ENCODE measurements around the gene SLC7A5.

The SLC7A5 gene

GRCh38 chr16:87782033-87782432 lies 87.3 kb downstream of the SLC7A5 start:
- no peaks in the 10 kb centered on the region for H3K27me3 ChIP-seq (replicated peaks; ENCODE audit: insufficient read depth, low read length)
- TF ChIP-seq, protein P1, sequence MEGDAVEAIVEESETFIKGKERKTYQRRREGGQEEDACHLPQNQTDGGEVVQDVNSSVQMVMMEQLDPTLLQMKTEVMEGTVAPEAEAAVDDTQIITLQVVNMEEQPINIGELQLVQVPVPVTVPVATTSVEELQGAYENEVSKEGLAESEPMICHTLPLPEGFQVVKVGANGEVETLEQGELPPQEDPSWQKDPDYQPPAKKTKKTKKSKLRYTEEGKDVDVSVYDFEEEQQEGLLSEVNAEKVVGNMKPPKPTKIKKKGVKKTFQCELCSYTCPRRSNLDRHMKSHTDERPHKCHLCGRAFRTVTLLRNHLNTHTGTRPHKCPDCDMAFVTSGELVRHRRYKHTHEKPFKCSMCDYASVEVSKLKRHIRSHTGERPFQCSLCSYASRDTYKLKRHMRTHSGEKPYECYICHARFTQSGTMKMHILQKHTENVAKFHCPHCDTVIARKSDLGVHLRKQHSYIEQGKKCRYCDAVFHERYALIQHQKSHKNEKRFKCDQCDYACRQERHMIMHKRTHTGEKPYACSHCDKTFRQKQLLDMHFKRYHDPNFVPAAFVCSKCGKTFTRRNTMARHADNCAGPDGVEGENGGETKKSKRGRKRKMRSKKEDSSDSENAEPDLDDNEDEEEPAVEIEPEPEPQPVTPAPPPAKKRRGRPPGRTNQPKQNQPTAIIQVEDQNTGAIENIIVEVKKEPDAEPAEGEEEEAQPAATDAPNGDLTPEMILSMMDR (IDR thresholded peaks at IDR 0.05; ENCODE audit: low read length): no peak
- TF ChIP-seq EZH2 (optimal IDR thresholded peaks at IDR 0.05; ENCODE audit: low read depth, low read length) (no peak), EZH2phosphoT487 (IDR thresholded peaks at IDR 0.05; ENCODE audit: low read length) (no peak)
- H4K20me1 ChIP-seq (ENCODE audit: insufficient read depth, low read length): no peaks in the 10 kb centered on the region
- H3K9ac ChIP-seq (ENCODE audit: low read length): no peak overlapping the region
- H3F3A ChIP-seq (ENCODE audit: insufficient read depth, low read length): peaks cover 9% of the 10 kb centered on the region
- H3K79me2 ChIP-seq (ENCODE audit: low read length): no peaks in the 10 kb centered on the region
- H3K27ac ChIP-seq (ENCODE audit: low read length): no peak overlapping the region
- no peak overlapping the region for H3K4me2 ChIP-seq (ENCODE audit: low read depth, low read length)
- DNase-seq: no peak
- H3K36me3 ChIP-seq (replicated peaks; ENCODE audit: insufficient read depth, low read length): no peaks in the 10 kb centered on the region
- H3K9me2 ChIP-seq (replicated peaks; ENCODE audit: insufficient read depth, low read length): no peaks in the 10 kb centered on the region
- peaks cover 14% of the 10 kb centered on the region for H3K4me1 ChIP-seq (ENCODE audit: low read length)
- no peak overlapping the region for H3K4me3 ChIP-seq (ENCODE audit: low read length)
- no peaks in the 10 kb centered on the region for H3K9me3 ChIP-seq (replicated peaks; ENCODE audit: insufficient read depth, low read length)
- H2AFZ ChIP-seq (ENCODE audit: low read length): no peak overlapping the region

DNA sequence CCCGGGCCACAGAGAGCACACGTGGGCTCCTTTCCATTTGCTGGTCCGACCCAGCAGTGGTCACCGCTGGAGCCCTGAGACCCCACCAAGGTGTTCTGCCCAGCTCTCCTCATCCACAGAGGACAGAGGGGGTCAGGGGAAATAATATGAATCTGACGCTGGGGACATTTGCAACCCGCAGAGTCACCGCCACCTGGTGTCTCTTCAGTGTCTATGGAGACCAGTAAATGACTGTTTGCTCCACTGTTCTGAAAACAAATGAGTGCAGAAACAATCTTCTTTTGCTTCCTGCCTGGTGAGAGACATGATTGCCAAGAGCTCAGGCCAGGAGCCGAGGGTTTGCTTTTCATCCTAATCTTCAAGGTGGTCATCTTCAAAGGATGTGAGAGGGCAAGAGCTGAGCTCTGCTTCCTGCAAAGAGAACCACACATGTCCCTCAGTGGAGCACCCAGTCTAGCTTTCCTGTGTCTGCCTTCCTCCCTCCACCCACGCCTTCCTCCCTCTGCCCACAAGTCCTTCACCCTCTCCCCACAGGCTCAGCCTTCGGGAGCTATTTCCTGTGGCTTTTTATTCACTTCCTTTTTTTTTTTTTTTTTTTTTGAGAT lies 88.8 kb downstream of the SLC7A5 start:
- 0 out of 2 replicates have a peak overlapping the region, but pooled peaks have one; percentile 12 for H3K4me3 ChIP-seq (ENCODE audit: low read length)
- H2AFZ ChIP-seq (ENCODE audit: low read length): peak overlapping the region; percentile 31; the same call in 1 of the 2 replicates
- peak; percentile 47 for DNase-seq
- peaks cover 14% of the 10 kb centered on the region for H3F3A ChIP-seq (ENCODE audit: insufficient read depth, low read length)
- no peaks in the 10 kb centered on the region for H3K27me3 ChIP-seq (replicated peaks; ENCODE audit: insufficient read depth, low read length)
- H3K9me2 ChIP-seq (replicated peaks; ENCODE audit: insufficient read depth, low read length): no peaks in the 10 kb centered on the region
- H3K27ac ChIP-seq (ENCODE audit: low read length): peak overlapping the region; percentile 89
- no peaks in the 10 kb centered on the region for H3K9me3 ChIP-seq (replicated peaks; ENCODE audit: insufficient read depth, low read length)
- TF ChIP-seq, protein P1 (IDR thresholded peaks at IDR 0.05; ENCODE audit: low read length): no peak; the same call in 1 of the 2 replicates
- TF ChIP-seq EZH2phosphoT487 (IDR thresholded peaks at IDR 0.05; ENCODE audit: low read length): no peak
- TF ChIP-seq EZH2 (optimal IDR thresholded peaks at IDR 0.05; ENCODE audit: low read depth, low read length): no peak
- no peaks in the 10 kb centered on the region for H4K20me1 ChIP-seq (ENCODE audit: insufficient read depth, low read length)
- H3K4me2 ChIP-seq (ENCODE audit: low read depth, low read length): peak overlapping the region; percentile 57; the same call in 1 of the 2 replicates
- peak overlapping the region; percentile 23; the same call in 1 of the 2 replicates for H3K9ac ChIP-seq (ENCODE audit: low read length)
- no peaks in the 10 kb centered on the region for H3K79me2 ChIP-seq (ENCODE audit: low read length)
- H3K4me1 ChIP-seq (ENCODE audit: low read length): peaks cover 14% of the 10 kb centered on the region
- no peaks in the 10 kb centered on the region for H3K36me3 ChIP-seq (replicated peaks; ENCODE audit: insufficient read depth, low read length)

Measured in MM.1S (cell line).